ENCODE results near the gene TRANK1.

TRANK1 gene

DNA sequence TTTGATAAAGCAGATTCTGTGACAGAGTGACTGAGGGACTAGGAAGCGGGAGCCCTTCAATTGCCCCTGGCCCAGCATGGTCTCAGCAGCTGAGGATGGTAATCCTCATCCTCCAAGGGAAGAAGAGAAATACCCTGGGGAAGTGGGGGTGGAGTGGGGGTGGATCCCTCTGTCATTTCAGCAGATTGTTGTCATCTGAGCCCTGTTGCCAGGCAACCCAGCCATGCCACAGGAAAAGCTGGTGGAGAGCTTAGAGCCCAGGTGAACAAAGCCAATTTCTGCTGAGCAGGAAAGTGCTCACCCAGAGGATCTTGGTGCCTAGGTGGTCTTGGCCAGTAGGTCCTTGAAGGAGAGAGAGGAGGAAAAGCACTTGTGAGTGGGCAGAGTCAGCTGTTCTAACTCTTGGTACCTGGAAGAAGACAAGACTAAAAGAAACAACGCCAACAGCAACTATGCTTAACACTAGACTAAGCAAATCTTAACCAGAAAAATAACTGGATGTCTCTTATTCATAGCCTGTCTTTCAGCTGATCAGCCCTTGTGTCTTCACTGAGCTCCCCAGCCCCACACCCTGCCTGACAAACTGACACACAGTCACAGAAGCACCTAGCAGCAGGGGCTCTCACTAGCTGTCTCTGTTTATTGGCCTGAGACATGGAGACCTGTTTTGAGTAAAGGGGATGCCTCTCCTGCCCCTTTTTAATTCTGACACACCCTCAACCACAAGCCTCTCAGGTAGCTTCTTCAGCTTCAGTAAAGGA, 140.4 kb downstream of the TRANK1 start:
- DNase-seq: peak in 18 of 56 donors; percentile 5 to 49 (median 24)

DNA sequence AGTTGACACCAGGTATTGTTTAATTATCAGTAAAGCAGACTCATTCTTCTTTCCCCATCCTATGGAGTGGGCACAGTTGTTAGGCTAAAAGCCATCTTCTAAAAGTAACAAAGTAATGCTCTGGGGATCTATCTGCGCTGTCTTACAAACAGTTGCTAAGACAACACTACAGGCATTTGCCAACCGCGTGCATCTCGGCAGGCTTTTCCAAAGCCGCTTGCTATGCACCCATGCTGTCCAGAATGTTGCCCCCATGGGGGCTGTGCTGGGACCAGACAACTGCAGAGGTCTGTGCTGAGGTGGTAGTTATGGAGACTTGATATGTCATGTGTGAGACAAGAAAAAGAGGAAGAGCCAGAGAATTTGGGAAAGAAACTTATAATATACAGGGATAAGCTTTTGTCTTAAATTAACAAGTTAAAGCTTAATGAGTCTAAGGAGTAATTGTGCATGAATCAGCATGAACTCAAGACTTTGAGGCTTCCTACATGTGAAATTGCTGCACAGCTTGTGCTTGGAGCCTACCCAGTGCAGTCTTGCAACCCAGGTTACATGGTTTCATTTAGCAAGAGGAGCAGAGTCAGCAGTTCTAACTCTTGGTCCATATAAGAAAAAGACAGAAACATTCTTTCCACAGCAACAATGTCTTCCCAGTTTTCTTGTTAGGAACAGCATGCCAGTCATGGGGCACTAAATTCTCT, 141.6 kb downstream of the TRANK1 start:
- peak in 2 of 56 donors; percentile 16 to 17 for DNase-seq

DNA sequence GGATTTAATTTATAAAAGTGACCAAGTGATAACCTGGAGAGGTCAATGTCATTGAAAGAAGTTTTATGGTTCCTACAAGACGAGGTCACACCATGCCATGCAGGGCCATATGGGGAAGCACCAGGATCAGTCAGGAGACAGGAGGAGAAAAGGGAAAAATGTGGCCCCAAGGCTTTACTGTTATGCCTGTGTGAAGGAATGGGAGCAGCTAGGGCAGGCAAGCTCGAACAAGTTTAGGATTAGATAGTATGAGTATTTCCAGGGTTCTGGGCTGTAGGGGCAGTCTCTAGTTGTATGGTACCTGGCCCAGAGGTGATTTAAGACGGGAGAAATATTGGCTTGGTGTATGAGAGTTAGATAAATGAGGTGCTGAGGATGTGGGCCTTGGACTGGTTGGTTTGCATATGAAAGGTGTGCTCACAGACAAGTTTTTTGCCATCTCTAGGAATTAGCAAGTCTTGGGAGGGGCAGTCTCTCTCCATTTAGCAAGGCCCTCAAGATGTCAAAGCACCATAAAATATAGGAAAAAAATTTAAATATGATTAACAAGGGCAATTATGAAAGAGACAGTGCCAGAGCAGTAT, 144.2 kb downstream of the TRANK1 start:
- no peak for DNase-seq

DNA sequence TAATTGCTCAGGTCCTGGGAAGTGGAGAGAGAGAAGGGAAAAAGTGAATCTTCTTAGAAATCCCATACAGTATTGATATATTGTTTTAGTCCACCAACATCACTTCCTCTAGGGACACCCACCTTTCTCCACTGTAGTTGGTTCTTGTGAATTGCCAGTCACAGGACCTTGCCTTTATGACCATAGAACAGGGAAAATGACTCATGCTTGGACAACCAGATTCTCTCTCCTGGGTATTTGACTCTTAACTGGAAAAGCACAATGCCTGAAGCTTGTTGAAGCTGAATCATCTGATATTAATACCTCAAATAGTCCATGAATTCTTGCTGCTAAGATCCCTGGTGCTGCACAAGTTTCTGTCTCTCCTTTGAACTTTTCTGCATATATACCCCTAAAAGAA, 148.0 kb downstream of the TRANK1 start:
- DNase-seq: no peak

DNA sequence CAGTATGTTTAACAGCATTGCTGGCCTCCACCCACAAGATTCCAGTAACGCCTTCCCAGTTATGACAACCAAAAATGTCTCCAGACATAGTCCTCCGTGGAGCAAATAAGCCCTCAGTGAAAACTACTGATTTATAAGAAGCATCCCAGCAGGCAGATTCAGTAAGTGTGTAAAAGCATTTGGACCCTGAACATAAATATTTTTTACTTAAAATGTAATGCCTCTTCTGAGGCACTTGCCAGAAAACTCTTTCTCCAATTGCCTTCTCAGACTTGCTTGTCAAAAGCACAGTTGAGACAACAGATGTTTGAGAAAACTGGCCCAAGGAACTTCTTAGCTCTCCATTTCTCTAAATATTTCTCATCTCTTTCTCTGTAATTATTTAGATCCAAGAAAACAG, 148.7 kb downstream of the TRANK1 start:
- DNase-seq: no peak

DNA sequence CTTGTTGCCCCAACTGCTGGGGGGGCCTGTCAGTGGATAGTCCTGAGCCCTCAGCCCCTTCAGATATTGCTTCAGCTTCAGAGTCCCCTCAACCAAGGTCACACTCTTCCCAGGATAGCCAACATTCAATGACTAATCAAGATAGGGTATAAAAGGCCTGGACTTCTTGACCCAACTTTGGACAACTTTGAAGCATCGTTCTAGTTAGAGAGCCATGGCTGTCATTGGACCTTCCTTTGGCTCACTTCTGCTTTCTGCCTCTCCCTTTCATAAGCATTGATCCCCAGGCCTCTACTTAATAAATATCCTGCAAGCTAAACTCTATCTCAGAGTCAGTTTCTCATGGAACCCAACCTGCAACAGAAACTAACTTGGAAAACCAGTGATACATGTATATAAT, 149.2 kb downstream of the TRANK1 start:
- no peak for DNase-seq

DNA sequence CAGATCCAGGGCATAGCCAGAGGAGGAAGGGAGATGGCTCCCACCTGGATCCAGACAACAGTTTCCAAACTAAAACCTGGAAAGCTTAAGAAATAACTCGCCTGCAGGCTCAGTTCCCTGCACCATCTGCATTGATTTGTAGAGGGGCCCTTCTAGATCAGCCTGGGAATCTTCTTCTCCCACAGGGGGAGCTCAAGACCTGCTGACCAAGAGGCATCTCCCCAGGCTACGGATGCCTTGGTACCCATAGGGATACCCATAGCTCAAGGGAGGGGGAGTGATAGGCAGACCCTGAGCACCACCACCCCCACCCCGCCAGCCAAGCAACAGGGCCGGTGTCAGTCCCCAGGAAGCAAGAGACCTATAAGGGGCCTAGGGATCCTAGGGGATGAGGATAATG, 152.5 kb downstream of the TRANK1 start:
- DNase-seq: no peak

DNA sequence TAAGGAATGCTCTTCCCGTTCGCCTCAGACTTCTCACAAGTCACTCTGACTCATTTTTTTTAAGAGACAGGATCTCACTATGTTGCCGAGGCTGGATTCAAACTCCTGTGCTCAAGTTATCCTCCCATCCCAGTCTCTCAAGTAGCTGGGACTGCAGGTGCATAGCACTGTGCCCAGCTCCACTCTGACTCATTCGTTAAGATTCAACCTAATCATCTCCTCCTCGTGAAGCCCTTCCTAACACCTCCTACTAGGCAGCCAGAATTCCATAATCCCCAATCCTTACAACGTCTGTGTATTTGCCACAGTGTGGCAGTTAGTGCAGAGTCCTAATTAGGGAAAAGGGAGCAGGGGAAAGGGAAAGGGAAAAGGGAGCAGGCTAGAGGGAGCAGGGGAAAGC, 154.1 kb downstream of the TRANK1 start:
- DNase-seq: no peak

DNA sequence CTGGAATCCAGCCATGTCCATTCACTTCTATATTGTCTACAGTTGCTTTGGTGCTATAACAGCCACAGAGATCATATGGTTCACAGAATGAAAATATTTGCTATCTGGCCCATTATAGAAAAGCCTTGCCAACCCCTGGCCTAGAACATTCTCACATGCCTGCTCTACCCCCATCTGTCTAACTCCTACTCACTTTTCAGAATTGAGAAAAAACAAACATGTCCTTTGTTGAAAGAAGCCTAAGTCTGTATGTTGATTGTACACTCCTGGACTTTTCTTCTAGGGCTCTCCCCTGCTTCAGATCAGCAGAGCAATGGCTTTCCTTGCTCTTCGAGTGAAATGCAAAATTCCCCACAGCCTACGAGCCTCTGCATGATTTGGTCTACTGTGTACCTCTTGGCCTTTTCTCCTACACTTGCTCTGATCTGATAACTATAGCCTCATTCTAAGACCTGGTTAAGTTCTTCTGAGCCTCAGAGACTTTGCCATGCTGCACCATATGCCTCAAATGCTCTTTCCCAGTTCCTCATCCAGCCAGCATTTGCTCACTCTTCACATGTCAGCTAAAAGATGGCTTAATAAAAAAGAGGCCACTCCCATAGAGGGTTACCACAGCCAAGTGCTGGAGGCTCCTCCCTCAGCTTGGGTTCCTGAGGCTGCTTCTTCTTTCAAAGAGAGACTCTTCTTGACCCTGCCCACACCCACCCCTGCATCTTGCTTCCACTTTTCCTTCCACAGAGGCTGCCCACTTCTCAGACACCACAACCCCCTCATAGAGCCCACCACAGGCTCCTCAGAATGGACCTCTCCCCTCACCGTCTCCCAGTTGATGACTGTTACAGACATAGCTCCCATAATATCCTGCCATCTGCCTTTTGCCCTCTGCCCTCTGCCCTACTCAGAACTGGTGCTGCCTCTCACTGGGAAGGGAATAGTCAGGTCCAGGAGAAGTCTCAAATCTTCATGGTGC, 157.6 kb downstream of the TRANK1 start:
- no peak for DNase-seq

DNA sequence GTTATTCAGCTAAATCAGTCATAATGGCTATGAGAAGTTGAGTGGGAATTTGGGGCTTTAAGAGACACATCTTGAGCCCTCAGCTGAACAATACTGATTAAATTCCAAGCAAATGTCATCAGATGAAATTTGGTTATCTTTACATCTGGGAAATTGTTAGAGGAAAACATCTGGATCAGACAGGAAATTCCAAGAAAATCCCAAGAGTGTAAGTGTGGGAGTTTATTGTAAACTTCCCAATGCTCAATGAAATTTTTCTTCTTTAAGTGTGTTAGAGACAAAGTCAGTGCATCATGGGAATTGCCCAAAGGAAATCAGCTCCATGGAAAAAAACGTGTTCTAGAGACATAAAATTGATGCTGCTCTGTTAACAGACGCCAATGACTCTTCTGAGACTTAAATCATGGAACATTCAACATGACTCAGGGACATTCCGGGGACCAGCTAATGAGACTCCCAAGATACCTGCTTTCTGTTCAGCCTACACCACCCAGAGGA, 160.7 kb downstream of the TRANK1 start:
- DNase-seq: no peak

DNA sequence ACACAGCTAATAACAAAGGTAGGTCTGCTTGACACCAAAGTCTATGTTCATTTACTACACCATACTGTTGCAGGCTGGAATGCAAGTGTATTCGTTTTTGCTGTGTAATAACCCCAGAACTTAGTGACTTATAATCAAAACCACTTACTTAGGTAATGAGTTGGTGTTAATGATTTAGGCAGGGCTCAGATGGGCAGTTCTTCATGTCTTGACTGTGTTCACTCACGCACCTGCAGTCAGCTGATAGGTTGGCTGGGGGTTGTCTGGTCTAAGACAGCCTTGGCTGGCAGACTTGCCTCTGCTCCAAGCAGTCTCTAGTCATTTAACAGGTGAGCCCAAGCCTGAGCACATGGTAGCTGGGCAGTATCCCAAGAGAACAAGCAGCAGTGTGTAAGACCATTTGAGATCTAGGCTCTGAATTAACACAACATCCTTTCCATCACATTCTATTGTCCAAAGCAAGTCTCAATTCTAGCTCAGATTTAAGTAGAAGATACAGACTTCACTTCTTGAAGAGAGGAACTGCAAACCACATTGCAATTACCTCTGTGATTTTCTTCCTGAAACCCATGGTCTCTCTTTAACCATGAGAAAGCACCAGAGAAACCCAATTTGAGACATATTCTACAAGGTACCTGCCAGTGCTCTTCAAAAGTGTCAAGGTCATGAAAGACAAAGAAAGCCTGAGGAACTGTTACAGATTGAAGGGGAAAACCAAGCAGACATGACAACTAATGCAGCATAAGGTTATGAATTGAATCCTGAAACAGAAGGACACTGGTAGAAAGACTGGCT, 167.2 kb downstream of the TRANK1 start:
- no peak for DNase-seq

Data from amygdala (tissue), 56 donors.